Ovary (tissue), 9 donors: ENCODE results near the gene CD320. TPM values are rescaled to one million over a fixed set of nuclear protein-coding genes. Genes with fewer than 3 reads are reported as not detected.
"Not testable (repeated sequence)": the region's sequence is repeated elsewhere in the genome, so short reads cannot be mapped to it uniquely, and the experiment has no call there.

Source experiments
- DNase-seq, 5 donors: peaks; one replicate each; pipeline ENCODE4 v3.0.0-alpha.2; 2019 to 2020
- H3K27ac ChIP-seq, 2 donors: fragments of 200-600 bp; one replicate each; pipeline versions ENCODE4 v1.5.1 to v1.8.0; 2019 to 2022
- H3K27me3 ChIP-seq: fragments of 200-600 bp; one replicate; pipeline ENCODE4 v1.8.0; 2022
- H3K36me3 ChIP-seq: fragments of 200-600 bp; sonication (generic); one replicate; pipeline ENCODE4 v1.5.1; 2019
- H3K4me1 ChIP-seq: one replicate; pipeline ENCODE4 v1.8.1; 2013; ENCODE audit warnings: mild to moderate bottlenecking, moderate library complexity; ENCODE audit not compliant: insufficient read depth
- H3K4me3 ChIP-seq: fragments of 200-600 bp; sonication (generic); one replicate; pipeline ENCODE4 v1.5.1; 2017
- H3K9me3 ChIP-seq, 2 donors: fragments of 200-600 bp in 1 of 2; sonication (generic) in 1 of 2; one replicate each; pipeline versions ENCODE4 v1.5.1 to v1.8.1; 2013 to 2019; ENCODE audit warnings: mild to moderate bottlenecking in 1 of 2, moderate library complexity in 1 of 2
- CTCF ChIP-seq, 3 donors: fragments of 450-650 bp in 2 of 3; fragments of 200-600 bp in 1 of 3; IDR thresholded peaks; one replicate each; pipeline versions ENCODE4 v1.5.1 to v1.8.0; 2016 to 2022; ENCODE audit warnings: antibody characterized with exemption in 3 of 3, mild to moderate bottlenecking in 1 of 3
- EP300 ChIP-seq: sonication (generic); formaldehyde crosslinking; IDR thresholded peaks from one replicate; pipeline ENCODE4 v1.6.1; 2017; ENCODE audit warnings: antibody characterized with exemption
- POLR2A ChIP-seq: fragments of 450-650 bp; IDR thresholded peaks from one replicate; pipeline ENCODE4 v1.6.1; 2017; ENCODE audit warnings: antibody characterized with exemption, mild to moderate bottlenecking, moderate library complexity
- WGBS, 3 donors: extraction: QIAGEN DNeasy Blood & Tissue Kit in 1 of 3; methylation state at CpG; one replicate each; pipeline versions ENCODE4 v1.1.5 to v1.1.7; 2013 to 2017; 5-methylcytosine and 5-hydroxymethylcytosine counted together
- intact Hi-C, 4 donors: fragments of 100-400 bp; cut with DNase I; formaldehyde crosslinking; loops; one replicate each; pipeline versions ENCODE4 v1.11.0 to v1.15.1; 2022 to 2023
- polyA plus RNA-seq, 2 donors: library from polyadenylated mRNA; stranded (reverse); fragments of 200-250 nt in 1 of 2; fragments of 350-450 nt in 1 of 2; fragmentation: Illumina TruSeq in 1 of 2; extraction: RNeasy Lipid Tissue Mini Kit (QIAGEN cat#74804) in 1 of 2; gene quantifications; one replicate each; pipeline ENCODE4 v1.2.3, GENCODE V29; 2013 to 2014
- total RNA-seq, 7 donors: library from RNA; depleted of rRNA in 2 of 7; stranded (reverse); fragments of >200 nt in 2 of 7; fragmentation: NEBNext Ultra II Directional in 3 of 7; extraction: Animal tissue kit (Norgen Biotek cat#: 25700) in 3 of 7; gene quantifications; one replicate each; pipeline versions ENCODE4 v1.1.0 to v1.2.4, GENCODE V29; 2016 to 2023
- donor health status: DM: no; HTN: no; CAD: no; lungs with moderate emphysema.
- donor health status: DM: no; HTN: no; CAD: no.
- donor health status: Bipolar disorder and iron deficiency.
- donor health status: DM: yes; HTN: yes; CAD: no.
- donor health status: DM: no; HTN: no; CAD: no.
- donor health status: DM: yes; HTN: yes; CAD: no.

CD320 gene
- total and polyA plus RNA-seq, 9 donors, result 1.9 to 57.0 (median 34.2) TPM

- Histone ChIP-seq H3K4me1 (no peaks in the 10 kb centered on the region), H3K4me3 (no peak overlapping the region), H3K27ac (no peak overlapping the region), H3K9me3 (no peaks in the 10 kb centered on the region), H3K27me3 (no peaks in the 10 kb centered on the region), H3K36me3 (no peaks in the 10 kb centered on the region)
- intact Hi-C loops, result loop anchor here in 1 of 4 donors (10.0 kb wide), 1 partner anchor 49 kb away; no protein-coding TSS in a partner anchor
- TF ChIP-seq POLR2A, result no peak
- no peak for TF ChIP-seq EP300
- TF ChIP-seq CTCF (IDR thresholded peaks at IDR 0.05), result no peak
- DNase-seq, result peak in 1 of 5 donors; percentile 1
- 78 to 82% (median 79%) methylated on average over 3 of the region's 3 CpGs for WGBS, 3 donors
These were observed 42.3 kb downstream of the CD320 start for GRCh38 chr19:8265872-8266271.

- H3K27ac ChIP-seq, H3K9me3 ChIP-seq, H3K36me3 ChIP-seq, H3K4me1 ChIP-seq, H3K27me3 ChIP-seq, H3K4me3 ChIP-seq: not testable (repeated sequence)
- WGBS, 3 donors, result 70 to 94% (median 92%) methylated on average over 4 of the region's 4 CpGs
- intact Hi-C loops, result loop anchor here in 1 of 4 donors (10.0 kb wide), 1 partner anchor 51 kb away; no protein-coding TSS in a partner anchor
- peak in 2 of 5 donors; percentile 1 to 2 for DNase-seq
These were observed 43.9 kb downstream of the CD320 start for GRCh38 chr19:8264248-8264647.

GRCh38 chr19:8262431-8262830 is 45.7 kb downstream of the CD320 start:
- DNase-seq, result peak in 1 of 5 donors; percentile 30
- no peaks in the 10 kb centered on the region for H3K4me1 ChIP-seq
- TF ChIP-seq EP300 (no peak), CTCF (IDR thresholded peaks at IDR 0.05) (no peak), POLR2A (no peak)
- no peaks in the 10 kb centered on the region for H3K27me3 ChIP-seq
- H3K4me3 ChIP-seq, result no peak overlapping the region
- intact Hi-C loops, result loop anchor here in 1 of 4 donors (10.0 kb wide), 1 partner anchor 52 kb away; no protein-coding TSS in a partner anchor
- 90 to 96% (median 96%) methylated on average over 6 of the region's 6 CpGs for WGBS, 3 donors
- no peak overlapping the region for H3K27ac ChIP-seq
- H3K36me3 ChIP-seq, result no peaks in the 10 kb centered on the region
- H3K9me3 ChIP-seq, result no peaks in the 10 kb centered on the region

GRCh38 chr19:8261881-8262280 is 46.3 kb downstream of the CD320 start:
- Histone ChIP-seq H3K27me3 (no peaks in the 10 kb centered on the region), H3K4me3 (no peak overlapping the region), H3K4me1 (no peaks in the 10 kb centered on the region), H3K27ac (no peak overlapping the region), H3K36me3 (no peaks in the 10 kb centered on the region), H3K9me3 (no peaks in the 10 kb centered on the region)
- DNase-seq, result peak in 1 of 5 donors; percentile 39
- WGBS, 3 donors, result 84 to 89% (median 89%) methylated on average over 14 of the region's 14 CpGs
- TF ChIP-seq POLR2A (no peak), EP300 (no peak), CTCF (IDR thresholded peaks at IDR 0.05) (no peak)
- intact Hi-C loops, result loop anchor here in 1 of 4 donors (10.0 kb wide), 1 partner anchor 53 kb away; no protein-coding TSS in a partner anchor

GRCh38 chr19:8261347-8261746 is 46.8 kb downstream of the CD320 start:
- Histone ChIP-seq H3K4me1 (no peaks in the 10 kb centered on the region), H3K4me3 (no peak overlapping the region), H3K27me3 (no peaks in the 10 kb centered on the region), H3K9me3 (no peaks in the 10 kb centered on the region), H3K27ac (no peak overlapping the region), H3K36me3 (no peaks in the 10 kb centered on the region)
- no peak for DNase-seq
- WGBS, 3 donors, result 89 to 93% (median 89%) methylated on average over 9 of the region's 9 CpGs
- intact Hi-C loops, result loop anchor here in 1 of 4 donors (10.0 kb wide), 1 partner anchor 53 kb away; no protein-coding TSS in a partner anchor
- no peak for TF ChIP-seq CTCF (IDR thresholded peaks at IDR 0.05)
